Endometrium (tissue), 2 donors: ENCODE measurements around the gene MED15.
"Not testable (repeated sequence)": the region's sequence is repeated elsewhere in the genome, so short reads cannot be mapped to it uniquely, and the experiment has no call there.

ENCODE experiments used
- FAIRE-seq: peaks from 2 replicates; lab custom pipeline; 2012; peaks lifted over from hg19 to GRCh38; lab: Jason Lieb, UNC
- donor health status: control.
- donor health status: control.

The MED15 gene, protein sequence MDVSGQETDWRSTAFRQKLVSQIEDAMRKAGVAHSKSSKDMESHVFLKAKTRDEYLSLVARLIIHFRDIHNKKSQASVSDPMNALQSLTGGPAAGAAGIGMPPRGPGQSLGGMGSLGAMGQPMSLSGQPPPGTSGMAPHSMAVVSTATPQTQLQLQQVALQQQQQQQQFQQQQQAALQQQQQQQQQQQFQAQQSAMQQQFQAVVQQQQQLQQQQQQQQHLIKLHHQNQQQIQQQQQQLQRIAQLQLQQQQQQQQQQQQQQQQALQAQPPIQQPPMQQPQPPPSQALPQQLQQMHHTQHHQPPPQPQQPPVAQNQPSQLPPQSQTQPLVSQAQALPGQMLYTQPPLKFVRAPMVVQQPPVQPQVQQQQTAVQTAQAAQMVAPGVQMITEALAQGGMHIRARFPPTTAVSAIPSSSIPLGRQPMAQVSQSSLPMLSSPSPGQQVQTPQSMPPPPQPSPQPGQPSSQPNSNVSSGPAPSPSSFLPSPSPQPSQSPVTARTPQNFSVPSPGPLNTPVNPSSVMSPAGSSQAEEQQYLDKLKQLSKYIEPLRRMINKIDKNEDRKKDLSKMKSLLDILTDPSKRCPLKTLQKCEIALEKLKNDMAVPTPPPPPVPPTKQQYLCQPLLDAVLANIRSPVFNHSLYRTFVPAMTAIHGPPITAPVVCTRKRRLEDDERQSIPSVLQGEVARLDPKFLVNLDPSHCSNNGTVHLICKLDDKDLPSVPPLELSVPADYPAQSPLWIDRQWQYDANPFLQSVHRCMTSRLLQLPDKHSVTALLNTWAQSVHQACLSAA

DNA sequence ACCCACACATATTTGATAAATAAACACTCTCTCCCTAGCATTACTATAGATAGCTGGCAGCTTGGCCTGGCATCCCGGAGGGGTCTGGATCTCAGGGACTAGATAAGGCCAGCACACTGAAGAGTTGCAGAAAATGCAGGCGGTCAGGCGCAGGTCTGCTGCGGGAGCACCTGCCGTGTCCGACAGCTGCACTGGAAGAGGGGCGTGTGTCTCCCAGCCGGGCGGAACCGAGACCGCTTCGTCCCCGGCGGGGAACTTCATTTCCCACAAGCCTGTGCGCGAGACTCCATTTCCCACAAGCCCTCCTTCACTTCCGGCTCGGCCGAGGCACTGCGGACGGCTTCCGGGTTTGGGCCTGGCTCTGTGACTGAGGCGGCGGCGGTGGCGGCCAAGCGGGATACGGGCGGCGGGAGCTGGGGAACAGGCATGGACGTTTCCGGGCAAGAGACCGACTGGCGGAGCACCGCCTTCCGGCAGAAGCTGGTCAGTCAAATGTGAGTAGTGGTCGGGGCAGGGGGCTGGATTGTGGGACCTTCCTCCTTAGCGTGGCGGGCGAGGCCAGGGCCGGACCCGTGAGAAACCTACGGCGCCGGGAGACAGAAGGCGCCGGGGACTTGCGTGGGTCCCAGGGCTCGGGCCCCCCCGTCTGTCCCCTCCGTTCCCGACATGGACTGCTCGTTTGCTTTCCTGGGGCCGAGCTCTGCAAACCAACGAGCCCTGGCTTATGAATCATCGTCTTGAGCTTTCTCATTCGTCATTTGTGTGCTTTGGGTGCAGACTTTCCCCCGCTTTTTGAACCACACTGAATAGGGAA lies at the start of gene MED15:
Gene MED15, plus strand, starts transcription at position 358 of the 814 bp plus-strand sequence. Its CDS starts 69 bp downstream, at position 427.
- no peak for FAIRE-seq

DNA sequence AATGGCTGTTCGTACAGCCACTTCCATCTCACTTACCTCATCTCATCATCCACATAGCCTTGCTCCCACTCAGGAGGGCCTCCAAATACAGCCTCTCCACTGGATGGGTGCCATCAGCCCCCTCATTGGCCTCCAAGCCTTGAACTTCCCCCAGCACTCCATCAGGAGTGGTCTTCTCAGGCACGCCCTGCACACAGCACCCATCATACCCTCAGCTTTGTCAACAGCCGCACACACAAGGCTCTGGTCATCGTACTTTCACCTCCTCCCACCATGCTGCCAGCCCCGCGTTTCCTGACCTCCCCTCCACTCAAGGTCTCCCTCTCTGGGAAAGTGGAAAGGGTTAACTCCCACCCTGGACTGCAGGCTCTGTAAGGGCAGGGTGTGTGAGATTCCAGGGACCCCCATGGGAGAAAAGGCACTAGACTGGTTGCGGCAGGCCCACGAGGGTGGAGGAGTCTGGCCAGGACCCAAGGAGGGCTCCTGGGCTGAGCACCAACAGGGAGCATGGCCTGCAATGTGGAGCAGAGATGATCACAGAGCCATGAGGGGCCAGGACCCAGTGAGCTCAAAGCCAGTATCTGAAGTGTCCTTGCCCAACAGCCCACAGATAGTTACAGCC lies 48.8 kb upstream of the MED15 start:
- FAIRE-seq: no peak

DNA sequence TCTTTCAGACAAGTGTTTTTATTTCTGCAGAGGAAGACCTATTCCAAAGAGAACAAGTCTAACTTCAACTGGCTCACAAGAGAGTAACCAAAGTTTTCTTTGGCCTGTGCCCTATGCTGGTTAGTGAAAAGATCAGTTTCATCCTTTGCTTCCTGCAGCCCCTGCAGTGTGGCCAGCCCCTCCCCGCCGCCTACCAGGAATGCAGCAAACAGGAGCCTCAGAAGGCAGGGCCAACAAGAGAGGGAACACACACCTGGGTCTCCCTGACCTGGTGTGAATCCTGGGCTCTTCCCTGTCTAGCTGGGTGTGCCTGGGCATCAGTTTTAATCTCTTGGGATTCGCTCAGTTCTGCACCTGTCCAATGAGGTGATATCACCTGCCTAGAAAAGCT lies 48.3 kb upstream of the MED15 start:
- no peak for FAIRE-seq

DNA sequence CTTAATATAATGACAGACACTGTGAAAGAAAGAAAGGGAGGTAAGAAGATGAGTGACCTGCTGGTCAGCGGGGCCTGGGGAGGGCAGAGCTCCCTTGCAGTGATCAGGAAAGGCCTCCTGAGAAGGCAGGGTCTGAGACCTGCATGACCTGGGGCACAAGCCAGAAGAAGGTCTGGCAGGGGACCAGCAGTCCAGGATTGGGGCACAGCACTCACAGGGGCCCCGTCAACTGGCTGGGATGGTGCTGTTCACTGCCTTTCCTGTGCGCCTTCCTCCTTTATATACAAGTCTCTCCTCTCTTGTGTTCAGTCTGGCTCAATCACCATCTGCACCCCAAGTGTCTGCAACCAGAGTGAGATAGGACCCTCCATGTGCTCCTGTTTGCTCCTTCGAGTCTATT lies 47.5 kb upstream of the MED15 start:
- FAIRE-seq: no peak

DNA sequence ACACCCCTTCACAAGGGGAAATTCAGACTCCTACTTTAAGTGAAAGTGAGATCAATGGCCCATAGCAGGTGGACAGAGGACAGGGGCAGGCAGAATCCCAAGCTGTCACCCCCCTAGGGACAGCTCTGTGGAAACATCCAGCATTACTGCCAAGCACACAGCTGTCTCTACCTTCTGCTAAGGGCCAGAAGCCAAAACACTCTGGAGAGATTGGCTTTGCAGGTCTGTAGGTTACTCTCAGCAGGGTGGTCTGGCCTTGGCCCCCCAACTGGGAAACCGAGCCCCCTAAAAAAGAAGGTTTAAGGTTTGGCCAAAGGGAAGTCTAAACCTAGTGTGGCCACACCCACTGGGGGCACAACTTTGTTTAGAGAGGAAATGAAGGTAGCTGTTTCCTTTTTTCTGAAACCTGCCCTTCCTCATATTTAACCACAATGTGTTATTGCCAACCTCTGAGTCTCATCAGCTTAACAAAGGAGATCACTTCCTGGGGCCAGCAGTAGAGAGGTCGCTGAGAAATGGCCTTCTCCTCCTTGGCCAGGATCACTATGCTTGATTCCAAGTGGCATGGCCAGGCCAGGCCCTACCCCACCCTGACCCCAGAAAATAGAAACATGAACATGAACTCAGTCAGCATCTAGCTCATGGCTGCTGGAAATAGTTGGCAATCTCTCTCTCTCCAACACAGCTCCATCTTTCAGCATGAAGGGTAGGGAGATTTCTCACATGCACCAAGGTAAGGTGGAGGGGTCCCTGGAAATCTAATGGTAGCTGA lies 43.9 kb upstream of the MED15 start:
- FAIRE-seq: no peak

DNA sequence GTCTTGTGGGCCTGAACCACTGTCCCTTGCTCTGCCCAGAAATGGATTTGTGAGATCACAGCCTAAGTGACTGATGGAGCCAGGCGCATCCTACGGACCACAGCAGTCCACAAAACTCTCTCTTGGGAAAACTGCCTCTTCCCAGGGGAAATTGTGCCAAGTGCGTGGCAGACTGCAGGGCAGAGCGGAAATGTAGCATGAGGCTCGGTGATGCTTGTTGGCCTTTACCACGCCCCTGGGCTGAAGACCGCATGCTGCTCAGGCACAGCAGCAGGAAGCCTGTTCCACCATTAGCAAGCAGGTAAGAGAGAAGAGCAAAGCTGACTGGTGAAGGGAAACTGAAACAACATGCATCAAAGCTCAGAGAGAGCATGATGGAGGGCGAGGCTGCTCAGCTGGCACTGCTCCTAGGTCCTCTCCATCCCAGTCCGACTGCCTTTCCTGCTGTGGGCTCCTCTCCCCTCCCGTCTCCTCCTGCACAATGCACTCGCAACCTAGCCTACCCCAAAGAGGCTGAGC lies 43.3 kb upstream of the MED15 start:
- FAIRE-seq: no peak

DNA sequence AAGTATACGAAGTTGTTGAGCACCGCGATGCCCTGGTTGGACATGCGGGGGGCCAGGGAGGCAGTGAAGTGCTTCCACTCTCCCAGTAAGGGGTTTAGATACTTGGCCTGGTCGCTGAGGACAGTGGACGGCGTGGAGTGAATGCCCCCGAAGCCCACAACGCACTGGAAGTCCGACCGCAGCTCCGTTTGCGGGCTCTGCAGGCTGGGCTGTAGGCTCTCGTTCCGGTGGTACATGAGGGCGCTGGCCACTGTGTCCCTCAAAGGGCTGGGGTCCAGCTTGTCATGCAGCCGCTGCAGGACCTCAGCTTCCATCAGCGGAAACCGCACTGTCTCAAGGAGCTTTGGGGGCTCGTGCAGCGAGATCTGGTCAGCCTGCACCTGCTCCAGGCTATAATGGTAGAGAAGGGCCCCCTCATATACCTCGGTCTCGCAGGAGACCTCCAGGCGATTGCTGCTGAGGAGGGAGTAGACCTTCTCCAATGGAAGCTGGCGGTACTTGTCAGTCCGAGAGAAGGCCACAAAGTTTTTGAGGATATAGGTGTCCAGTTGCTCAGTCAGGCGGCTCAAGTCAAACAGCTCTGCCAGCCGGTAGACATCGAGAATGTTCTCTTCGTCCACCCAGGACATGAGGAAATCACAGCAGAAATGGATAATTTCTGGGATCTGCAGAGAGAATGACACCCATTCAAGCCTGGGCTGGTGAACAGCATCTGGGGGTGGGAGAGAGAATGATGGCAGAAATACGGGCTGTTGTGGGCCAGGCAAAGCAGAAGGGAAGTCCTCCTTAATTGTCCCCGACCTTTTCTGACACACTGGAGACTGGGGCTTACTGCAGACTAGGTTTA lies 42.3 kb upstream of the MED15 start:
- no peak for FAIRE-seq

DNA sequence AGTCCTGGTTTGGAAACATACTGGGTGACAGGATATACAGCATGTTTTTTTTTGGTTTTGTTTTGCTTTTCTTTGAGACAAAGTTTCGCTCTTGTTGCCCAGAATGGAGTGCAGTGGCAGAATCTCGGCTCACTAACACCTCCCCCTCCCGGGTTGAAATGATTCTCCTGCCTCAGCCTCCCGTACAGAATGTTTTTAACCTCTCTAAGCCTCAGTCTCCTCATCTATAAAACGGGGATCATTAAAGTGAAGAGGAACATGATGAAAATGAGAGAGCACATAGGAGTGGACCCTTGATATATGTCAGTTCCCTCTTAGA lies 41.7 kb upstream of the MED15 start:
- FAIRE-seq: no peak

DNA sequence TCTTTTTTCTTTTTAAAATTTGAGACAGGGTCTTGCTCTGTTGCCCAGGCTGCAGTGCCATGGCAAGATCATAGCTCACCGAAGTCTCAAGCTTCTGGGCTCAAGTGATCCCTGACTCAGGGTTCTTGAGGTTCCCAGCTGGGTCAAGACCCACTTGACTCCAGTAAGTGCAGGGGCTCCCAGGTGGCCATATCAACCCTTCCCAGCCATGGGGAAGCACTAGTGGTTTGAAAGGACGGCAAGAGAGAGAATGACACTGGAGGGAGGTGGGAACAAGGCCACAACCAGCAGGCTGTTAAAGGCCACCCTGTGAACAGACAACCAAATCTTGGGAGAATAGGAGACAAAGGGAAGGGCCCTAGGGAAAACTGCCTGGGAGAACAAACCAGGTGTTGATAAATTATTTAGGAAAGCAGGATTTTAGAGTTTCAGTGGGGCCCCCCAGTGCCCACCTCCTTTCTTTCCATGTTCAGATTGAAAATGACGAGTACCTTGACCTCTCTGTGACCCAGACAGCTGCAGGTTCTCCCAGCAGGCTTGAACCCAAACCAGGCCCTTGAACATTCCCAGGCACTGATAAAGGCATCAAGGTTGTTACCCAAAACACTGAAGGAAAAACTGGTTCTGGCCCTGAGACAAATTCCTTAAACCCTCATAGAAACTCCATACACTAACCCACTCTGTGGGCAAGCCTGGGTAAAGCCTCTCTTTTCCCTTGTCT lies 40.6 kb upstream of the MED15 start:
- FAIRE-seq: no peak

DNA sequence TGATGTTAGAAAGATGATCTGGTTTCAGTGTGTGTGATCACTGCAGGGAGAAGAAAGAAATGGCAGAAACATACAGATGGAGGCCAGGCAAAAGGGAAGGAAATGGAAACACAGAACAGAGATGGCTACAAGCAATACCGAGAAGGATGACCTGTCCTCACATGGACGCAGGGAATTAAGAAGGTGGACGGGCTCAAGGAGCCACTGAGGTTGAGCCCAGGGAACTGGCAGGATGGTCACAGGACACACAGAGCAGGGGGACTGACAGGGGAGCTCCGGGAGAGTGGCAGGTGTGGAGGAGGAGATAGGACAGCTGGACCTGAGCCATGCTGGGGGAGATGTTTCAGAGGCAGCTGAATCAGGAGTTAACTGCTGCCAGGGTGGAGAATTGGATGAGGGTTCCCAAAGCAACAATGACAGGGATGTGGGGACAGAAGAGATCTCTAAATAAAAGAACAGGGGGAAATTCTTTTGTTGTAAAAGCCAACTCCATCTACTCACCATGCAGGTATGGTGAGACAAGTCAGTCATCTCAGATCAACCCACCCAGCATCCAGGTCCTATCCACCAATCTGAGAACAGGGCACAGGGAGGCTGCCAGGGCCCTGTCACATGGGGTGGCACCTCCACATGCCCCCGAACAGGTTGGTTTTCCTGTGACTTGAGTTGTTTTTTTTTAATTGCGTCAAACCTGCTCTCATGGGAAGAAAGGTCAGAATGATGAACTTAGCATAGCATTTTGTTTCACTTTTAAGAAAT lies 38.1 kb upstream of the MED15 start:
- FAIRE-seq: no peak

DNA sequence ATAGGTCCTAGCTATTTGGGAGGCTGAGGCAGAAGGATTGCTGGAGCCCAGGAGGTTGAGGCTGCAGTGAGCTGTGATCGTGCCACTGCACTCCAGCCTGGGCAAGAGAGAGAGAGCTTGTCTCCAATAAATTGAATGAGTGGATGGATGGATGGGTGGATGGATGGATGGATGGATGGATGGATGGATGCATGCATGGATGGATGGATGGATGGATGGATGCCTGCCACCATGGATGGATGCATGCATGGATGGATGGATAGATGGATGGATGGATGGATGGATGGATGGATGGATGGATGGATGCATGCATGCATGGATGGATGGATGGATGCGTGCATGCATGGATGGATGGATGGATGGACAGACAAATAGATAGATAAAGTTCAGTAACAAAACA lies 36.9 kb upstream of the MED15 start:
- not testable (repeated sequence) for FAIRE-seq

DNA sequence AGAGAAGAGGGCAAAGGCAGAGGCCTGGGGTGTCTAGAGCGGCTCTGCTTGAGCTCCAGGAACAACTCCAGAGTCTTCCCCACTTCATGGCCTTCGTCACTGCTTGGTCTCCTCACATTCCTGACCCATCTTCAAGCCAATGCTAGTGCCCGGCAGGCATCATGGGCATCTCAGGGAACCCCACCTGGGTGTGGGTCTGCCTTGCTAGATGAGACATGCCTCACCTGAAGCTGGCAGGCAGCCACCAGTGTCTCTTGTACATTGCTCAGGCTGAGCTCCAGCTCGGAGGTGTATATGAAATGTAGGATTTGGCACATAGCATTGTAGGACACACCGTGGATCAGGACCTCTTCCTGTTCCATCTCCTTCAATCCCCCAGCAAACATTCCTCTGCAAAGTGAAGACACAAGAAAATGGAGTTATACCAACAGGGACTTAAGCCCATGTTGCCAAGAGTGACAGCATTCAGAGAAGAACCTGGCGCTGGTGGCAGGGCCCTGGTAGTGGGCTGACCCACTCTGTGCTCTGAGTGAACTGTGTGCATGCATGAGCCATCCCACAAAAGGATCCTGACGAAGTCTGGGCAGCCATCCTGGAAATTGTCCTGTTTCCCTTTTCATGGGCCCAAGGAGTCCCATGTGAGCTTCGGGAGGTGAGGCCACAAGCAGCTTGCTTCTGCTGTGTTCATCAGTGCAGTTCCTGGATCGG lies 36.1 kb upstream of the MED15 start:
- no peak for FAIRE-seq

DNA sequence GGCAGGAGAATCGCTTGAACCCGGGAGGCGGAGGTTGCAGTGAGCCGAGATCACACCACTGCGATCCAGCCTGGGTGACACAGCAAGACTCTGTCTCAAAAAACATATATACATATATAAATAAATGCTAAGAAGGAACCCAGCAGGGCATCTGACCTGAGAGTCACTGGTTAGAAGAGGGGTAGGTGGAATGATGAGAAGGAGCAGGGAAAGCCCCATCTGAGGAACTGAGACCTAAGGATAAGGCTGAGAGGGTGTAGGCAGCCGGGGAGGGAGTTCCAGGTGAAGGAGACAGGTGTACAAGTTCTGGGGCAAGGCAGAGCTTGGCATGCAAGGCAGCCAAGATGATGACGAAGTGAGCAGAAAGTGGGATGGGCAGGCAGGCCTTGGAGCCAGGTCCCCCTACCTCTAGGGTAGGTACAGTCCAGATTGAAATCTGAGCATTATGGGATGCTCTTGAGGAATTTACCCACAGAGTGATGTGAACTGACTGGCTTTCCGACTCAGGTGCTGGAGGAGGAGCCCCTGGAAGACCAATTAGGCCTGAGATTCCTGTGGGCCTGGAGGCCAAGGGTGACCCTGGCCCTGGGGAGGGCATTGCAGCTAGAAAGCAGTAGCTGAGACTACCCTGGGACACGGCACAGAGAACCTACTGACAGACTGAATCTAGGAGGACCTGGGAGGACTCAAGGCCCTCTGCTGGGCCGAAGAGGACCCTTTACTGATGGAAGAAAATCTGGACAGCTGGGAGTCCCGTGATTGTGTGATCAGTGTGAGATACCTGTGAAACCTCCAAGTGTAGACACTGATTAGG lies 34.6 kb upstream of the MED15 start:
- FAIRE-seq: no peak

DNA sequence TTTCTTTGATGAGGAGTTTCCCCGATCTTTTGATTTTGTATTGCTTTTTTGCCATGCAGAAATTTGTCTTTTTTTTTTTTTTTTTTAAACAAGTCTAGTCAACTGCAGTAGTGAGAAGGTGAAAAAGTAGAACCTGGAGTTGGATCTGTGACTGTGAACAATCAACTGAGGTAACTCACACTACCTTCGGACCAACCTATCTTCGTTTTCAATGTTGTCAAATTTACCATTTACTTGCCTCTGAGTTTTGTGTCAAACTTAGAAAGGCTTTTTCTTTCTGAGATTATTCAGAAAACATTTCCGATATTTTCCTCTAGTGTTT lies 32.3 kb upstream of the MED15 start:
- FAIRE-seq: no peak

DNA sequence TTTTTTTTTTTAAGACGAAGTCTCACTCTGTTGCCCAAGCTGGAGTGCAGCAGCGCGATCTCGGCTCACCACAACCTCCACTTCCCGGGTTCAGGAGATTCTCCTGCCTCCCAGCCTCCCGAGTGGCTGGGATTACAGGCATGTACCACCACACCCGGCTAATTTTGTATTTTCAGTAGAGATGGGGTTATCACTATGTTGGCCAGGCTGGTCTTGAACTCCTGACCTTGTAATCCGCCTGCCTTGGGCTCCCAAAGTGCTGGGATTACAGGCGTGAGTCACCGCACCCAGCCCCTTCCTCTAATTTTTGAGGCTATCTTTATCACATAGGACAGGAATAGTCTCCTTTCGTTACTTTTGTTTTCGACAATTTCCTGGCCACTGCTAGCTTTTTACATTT lies 31.8 kb upstream of the MED15 start:
- not testable (repeated sequence) for FAIRE-seq

DNA sequence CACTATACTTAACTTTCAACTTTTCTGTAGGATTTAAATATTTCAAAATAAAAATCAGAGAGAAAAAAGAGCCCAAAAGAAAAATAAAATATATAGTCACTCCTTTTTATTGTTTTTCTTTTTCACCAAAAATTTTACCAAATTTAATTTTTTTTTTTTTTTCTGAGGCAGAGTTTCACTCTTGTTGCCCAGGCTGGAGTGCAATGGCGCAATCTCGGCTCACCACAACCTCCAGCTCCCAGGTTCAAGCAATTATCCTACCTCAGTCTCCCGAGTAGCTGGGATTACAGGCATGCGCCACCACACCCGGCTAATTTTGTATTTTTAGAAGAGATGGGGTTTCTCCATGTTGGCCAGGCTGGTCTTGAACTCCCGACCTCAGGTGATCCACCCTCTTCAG lies 29.4 kb upstream of the MED15 start:
- FAIRE-seq: not testable (repeated sequence)

DNA sequence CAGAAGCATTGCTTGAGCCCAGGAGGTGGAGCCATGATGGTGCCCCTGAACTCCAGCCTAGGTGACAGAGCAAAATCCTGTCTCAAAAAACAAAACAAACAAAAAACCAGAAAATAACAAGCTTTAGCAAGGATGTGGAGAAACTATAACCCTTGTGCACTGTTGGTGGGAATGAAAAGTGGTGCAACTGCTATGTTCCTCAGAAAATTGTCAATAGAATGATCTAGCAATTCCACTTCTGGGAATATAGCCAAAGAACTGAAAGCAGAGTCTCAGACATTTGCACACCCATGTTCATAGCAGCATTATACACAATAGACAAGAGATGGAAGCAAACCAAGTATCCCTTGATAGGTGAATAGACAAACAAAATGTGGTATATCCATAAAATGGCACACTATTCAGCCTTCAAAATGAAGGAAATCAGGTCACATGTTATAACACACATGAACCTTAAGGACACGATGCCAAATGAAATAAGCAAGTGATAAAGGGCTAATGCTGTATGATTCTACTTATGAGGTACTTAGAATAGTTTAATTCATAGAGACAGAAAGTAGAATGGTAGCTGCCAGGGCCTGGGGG lies 27.7 kb upstream of the MED15 start:
- FAIRE-seq: no peak
